DND-41 (cell line): Measurements from ENCODE around the gene MACROD2.

Source experiments
- ATAC-seq: fragments of 200-7000 bp; cut with Tn5 transposase; 3 replicates; pipeline ENCODE4 v1.9.1; 2021; ENCODE audit warnings: low read depth; ENCODE audit not compliant: insufficient read depth
- DNase-seq: peaks from one replicate; pipeline ENCODE4 v3.0.0-alpha.2; 2020
- H2AFZ ChIP-seq: 2 replicates; pipeline ENCODE4 v1.6.0; 2012; ENCODE audit warnings: low read depth, low read length
- H3K27ac ChIP-seq: 2 replicates; pipeline ENCODE4 v1.5.1; 2012; ENCODE audit warnings: low read length, inconsistent platforms
- H3K27me3 ChIP-seq: fragments of 200-600 bp; sonication (generic); 2 replicates; pipeline ENCODE4 v1.6.0; 2012; ENCODE audit warnings: low read length, mild to moderate bottlenecking, inconsistent platforms; ENCODE audit not compliant: insufficient read depth, poor library complexity
- H3K36me3 ChIP-seq: 2 replicates; pipeline ENCODE4 v1.5.1; 2012; ENCODE audit warnings: low read length, inconsistent platforms; ENCODE audit not compliant: insufficient read depth
- H3K4me1 ChIP-seq: 2 replicates; pipeline ENCODE4 v1.5.1; 2012; ENCODE audit warnings: mild to moderate bottlenecking, low read length; ENCODE audit not compliant: insufficient read depth
- H3K4me2 ChIP-seq: 2 replicates; pipeline ENCODE4 v1.6.0; 2012; ENCODE audit warnings: mild to moderate bottlenecking, moderate library complexity, low read length, inconsistent platforms; ENCODE audit not compliant: insufficient read depth
- H3K4me3 ChIP-seq, 2 experiments: fragments of 200-600 bp in 1 of 2; shearing (Covaris generic) in 1 of 2; 2 replicates each; pipeline ENCODE4 v1.5.1; 2012 to 2016; ENCODE audit warnings: inconsistent platforms in 2 of 2, low read length in 2 of 2, mild to moderate bottlenecking in 2 of 2, low read depth in 1 of 2, moderate library complexity in 1 of 2
- H3K79me2 ChIP-seq: 2 replicates; pipeline ENCODE4 v1.6.0; 2012; ENCODE audit warnings: low read length, inconsistent platforms; ENCODE audit not compliant: insufficient read depth
- H3K9ac ChIP-seq: 2 replicates; pipeline ENCODE4 v1.6.0; 2012; ENCODE audit warnings: low read depth, mild to moderate bottlenecking, inconsistent platforms, low read length, moderate library complexity
- H3K9me3 ChIP-seq: 2 replicates; pipeline ENCODE4 v1.5.1; 2012; ENCODE audit warnings: low read length, moderate library complexity, mild to moderate bottlenecking, inconsistent platforms; ENCODE audit not compliant: insufficient read depth, severe bottlenecking
- H4K20me1 ChIP-seq: 2 replicates; pipeline ENCODE4 v1.6.0; 2012; ENCODE audit warnings: low read length; ENCODE audit not compliant: insufficient read depth
- CTCF ChIP-seq: IDR thresholded peaks from 2 replicates; pipeline ENCODE4 v1.5.1; 2012; ENCODE audit warnings: borderline replicate concordance, low read length, moderate library complexity, mild to moderate bottlenecking; ENCODE audit not compliant: poor library complexity, severe bottlenecking; ENCODE audit errors: extremely low read depth
- EZH2 ChIP-seq: IDR thresholded peaks from 3 replicates; pipeline ENCODE4 v1.6.1; 2012; ENCODE audit warnings: borderline replicate concordance, low read depth, mild to moderate bottlenecking, moderate library complexity, low read length, inconsistent platforms; ENCODE audit not compliant: severe bottlenecking

MACROD2 gene

GRCh38 chr20:14848806-14849205 is 853.5 kb downstream of the MACROD2 start:
- Histone ChIP-seq H3K9me3 (no peaks in the 10 kb centered on the region), H4K20me1 (no peaks in the 10 kb centered on the region), H2AFZ (no peak overlapping the region), H3K79me2 (no peaks in the 10 kb centered on the region), H3K4me2 (no peak overlapping the region), H3K4me3 (no peak overlapping the region), H3K4me1 (peaks cover 4% of the 10 kb centered on the region), H3K36me3 (no peaks in the 10 kb centered on the region), H3K27ac (no peak overlapping the region), H3K27me3 (no peaks in the 10 kb centered on the region), H3K9ac (no peak overlapping the region)
- DNase-seq (no peak), ATAC-seq (no peak)
- TF ChIP-seq EZH2 = no peak
- TF ChIP-seq CTCF = no peak

- no peak for DNase-seq
- H3K27me3 ChIP-seq = no peaks in the 10 kb centered on the region
- no peaks in the 10 kb centered on the region for H4K20me1 ChIP-seq
- no peaks in the 10 kb centered on the region for H3K79me2 ChIP-seq
- no peak for TF ChIP-seq EZH2
- no peak for TF ChIP-seq CTCF
- no peak overlapping the region for H2AFZ ChIP-seq
- ATAC-seq = no peak
- no peak overlapping the region for H3K27ac ChIP-seq
- H3K4me2 ChIP-seq = no peak overlapping the region
- no peak overlapping the region for H3K9ac ChIP-seq
- H3K4me3 ChIP-seq = no peak overlapping the region
- peaks cover 4% of the 10 kb centered on the region for H3K4me1 ChIP-seq
- H3K36me3 ChIP-seq = no peaks in the 10 kb centered on the region
- H3K9me3 ChIP-seq = no peaks in the 10 kb centered on the region
Observed at GRCh38 chr20:14853079-14853478, 857.8 kb downstream of the MACROD2 start.

- DNase-seq (no peak), ATAC-seq (no peak)
- Histone ChIP-seq H4K20me1 (no peaks in the 10 kb centered on the region), H3K79me2 (no peaks in the 10 kb centered on the region), H3K9ac (no peak overlapping the region), H3K27me3 (no peaks in the 10 kb centered on the region), H3K36me3 (no peaks in the 10 kb centered on the region), H3K4me1 (peaks cover 4% of the 10 kb centered on the region), H3K4me3 (no peak overlapping the region), H3K4me2 (no peak overlapping the region), H3K9me3 (no peaks in the 10 kb centered on the region), H3K27ac (no peak overlapping the region), H2AFZ (no peak overlapping the region)
- no peak for TF ChIP-seq CTCF
- no peak for TF ChIP-seq EZH2
Observed at GRCh38 chr20:14855171-14855570, 859.9 kb downstream of the MACROD2 start.

- no peaks in the 10 kb centered on the region for H3K79me2 ChIP-seq
- H2AFZ ChIP-seq = no peak overlapping the region
- no peaks in the 10 kb centered on the region for H3K9me3 ChIP-seq
- no peak overlapping the region for H3K27ac ChIP-seq
- no peaks in the 10 kb centered on the region for H3K36me3 ChIP-seq
- no peak overlapping the region for H3K4me3 ChIP-seq
- DNase-seq (no peak), ATAC-seq (no peak)
- H3K4me2 ChIP-seq = no peak overlapping the region
- H4K20me1 ChIP-seq = no peaks in the 10 kb centered on the region
- H3K27me3 ChIP-seq = no peaks in the 10 kb centered on the region
- TF ChIP-seq EZH2 (no peak), CTCF (no peak)
- H3K9ac ChIP-seq = no peak overlapping the region
- no peaks in the 10 kb centered on the region for H3K4me1 ChIP-seq
Observed at GRCh38 chr20:14859627-14860026, 864.3 kb downstream of the MACROD2 start.
